Glutamatergic neuron (in vitro differentiated cells): Measurements from ENCODE around the gene THADA. TPM values are rescaled to one million over a fixed set of nuclear protein-coding genes. Genes with fewer than 3 reads are reported as not detected.

ENCODE experiments used
- DNase-seq: peaks from one replicate; pipeline ENCODE4 v3.0.0; 2022
- H3K27ac Mint-ChIP-seq: one replicate; pipeline ENCODE4 v1.8.0; 2020; ENCODE audit warnings: mild to moderate bottlenecking, mixed read lengths, inconsistent platforms; ENCODE audit not compliant: unreplicated experiment
- H3K27me3 Mint-ChIP-seq: one replicate; pipeline ENCODE4 v1.8.0; 2020; ENCODE audit warnings: mild to moderate bottlenecking, moderate library complexity, mixed read lengths, inconsistent platforms; ENCODE audit not compliant: unreplicated experiment
- H3K36me3 Mint-ChIP-seq: one replicate; pipeline ENCODE4 v1.8.0; 2020; ENCODE audit warnings: mild to moderate bottlenecking, mixed read lengths, inconsistent platforms; ENCODE audit not compliant: unreplicated experiment
- H3K4me1 Mint-ChIP-seq: one replicate; pipeline ENCODE4 v1.8.0; 2020; ENCODE audit warnings: mild to moderate bottlenecking, low read depth, mixed read lengths, inconsistent platforms; ENCODE audit not compliant: unreplicated experiment
- H3K4me3 Mint-ChIP-seq: one replicate; pipeline ENCODE4 v1.8.0; 2020; ENCODE audit warnings: mild to moderate bottlenecking, mixed read lengths, inconsistent platforms; ENCODE audit not compliant: unreplicated experiment
- H3K9me3 Mint-ChIP-seq: one replicate; pipeline ENCODE4 v1.8.0; 2020; ENCODE audit warnings: mild to moderate bottlenecking, moderate library complexity, mixed read lengths, inconsistent platforms; ENCODE audit not compliant: unreplicated experiment
- total RNA-seq: library from RNA; stranded (reverse); fragmentation: NEBNext Ultra II Directional; extraction: Animal tissue kit (Norgen Biotek cat#: 25700); gene quantifications from one replicate; pipeline ENCODE4 v1.2.1, GENCODE V29; 2021; ENCODE audit not compliant: unreplicated experiment
- TF ChIP-seq, protein P1 (sequence below): fragments of 200-600 bp; sonication (generic); IDR thresholded peaks from one replicate; pipeline ENCODE4 v1.5.0; 2021; ENCODE audit not compliant: partially characterized antibody, unreplicated experiment

THADA gene
- total RNA-seq, 1 donor from 2014 or later = 15.0 TPM

DNA sequence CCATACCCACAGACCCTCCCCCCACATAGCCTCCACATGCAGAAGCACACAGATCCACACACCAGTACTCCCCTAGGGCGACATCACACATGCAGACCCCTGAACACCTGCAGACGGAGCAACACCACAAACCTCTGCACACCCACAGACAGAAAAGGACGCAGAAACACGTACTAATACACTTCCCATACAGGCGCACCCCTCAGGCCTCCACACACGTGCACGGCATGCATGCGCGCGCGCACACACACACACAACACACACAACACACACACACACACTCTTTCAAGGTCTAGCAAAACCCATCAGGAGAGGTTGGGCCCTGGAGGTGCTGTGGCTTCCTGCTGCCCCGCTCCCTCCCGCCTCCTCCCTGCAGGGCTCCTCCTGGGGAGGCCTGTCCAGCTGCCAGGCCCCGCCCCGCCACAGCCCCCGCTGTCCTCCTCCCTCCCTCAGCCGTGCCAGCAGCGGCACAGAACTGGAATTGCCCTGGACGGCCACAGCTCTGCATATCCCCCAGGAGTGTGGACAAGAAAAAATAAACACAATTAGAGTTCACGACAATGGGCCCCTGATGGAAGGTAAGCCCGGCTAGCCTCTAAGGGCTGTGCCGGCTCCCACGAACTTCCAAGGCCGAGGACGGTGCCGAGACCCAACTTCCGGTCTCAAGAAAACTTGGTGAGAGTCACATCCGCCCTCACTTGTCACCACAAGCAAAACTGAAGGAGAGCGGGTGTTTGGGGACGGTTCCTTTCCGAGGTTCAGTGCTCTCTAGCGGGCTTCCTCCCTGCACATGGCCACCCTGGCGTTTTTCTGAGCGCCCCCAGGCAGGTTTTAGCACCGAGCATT is 376.2 kb downstream of the THADA start:
- TF ChIP-seq, protein P1, sequence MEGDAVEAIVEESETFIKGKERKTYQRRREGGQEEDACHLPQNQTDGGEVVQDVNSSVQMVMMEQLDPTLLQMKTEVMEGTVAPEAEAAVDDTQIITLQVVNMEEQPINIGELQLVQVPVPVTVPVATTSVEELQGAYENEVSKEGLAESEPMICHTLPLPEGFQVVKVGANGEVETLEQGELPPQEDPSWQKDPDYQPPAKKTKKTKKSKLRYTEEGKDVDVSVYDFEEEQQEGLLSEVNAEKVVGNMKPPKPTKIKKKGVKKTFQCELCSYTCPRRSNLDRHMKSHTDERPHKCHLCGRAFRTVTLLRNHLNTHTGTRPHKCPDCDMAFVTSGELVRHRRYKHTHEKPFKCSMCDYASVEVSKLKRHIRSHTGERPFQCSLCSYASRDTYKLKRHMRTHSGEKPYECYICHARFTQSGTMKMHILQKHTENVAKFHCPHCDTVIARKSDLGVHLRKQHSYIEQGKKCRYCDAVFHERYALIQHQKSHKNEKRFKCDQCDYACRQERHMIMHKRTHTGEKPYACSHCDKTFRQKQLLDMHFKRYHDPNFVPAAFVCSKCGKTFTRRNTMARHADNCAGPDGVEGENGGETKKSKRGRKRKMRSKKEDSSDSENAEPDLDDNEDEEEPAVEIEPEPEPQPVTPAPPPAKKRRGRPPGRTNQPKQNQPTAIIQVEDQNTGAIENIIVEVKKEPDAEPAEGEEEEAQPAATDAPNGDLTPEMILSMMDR = no peak
- H3K9me3 Mint-ChIP-seq = peaks cover 6% of the 10 kb centered on the region
- peak overlapping the region; percentile 62 for H3K27ac Mint-ChIP-seq

DNA sequence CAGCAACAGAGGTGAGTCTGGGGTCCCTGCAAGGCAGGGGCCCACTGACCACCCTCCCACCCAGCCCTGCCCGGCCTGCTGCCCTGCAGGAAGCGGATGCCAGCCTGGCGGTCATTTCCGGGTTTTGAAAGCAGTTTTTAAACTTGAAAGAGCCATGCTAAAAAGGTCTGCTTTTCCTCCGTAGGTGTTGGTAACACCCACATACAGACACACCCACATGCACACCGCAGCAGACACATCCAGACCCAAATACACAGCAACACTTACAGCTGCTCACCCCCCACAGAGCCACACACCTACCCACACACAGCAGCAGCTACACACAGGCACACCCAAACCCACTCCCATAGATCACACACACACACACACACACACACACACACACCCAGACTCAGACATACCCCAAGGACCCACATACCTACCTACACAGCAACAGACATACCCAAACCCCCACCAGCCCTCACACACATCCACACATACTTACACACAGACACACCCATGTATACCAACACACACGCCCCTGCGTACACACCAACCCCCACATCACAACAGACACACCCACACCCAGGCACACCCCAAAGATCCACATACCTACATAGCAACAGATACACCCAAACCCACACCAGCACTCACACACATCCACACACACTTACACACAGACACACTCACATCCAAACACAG is 377.0 kb downstream of the THADA start:
- H3K4me3 Mint-ChIP-seq = peak overlapping the region; percentile 67
- TF ChIP-seq, protein P1 = no peak
- no peaks in the 10 kb centered on the region for H3K36me3 Mint-ChIP-seq
- H3K4me1 Mint-ChIP-seq = peaks cover 29% of the 10 kb centered on the region
- peaks cover 4% of the 10 kb centered on the region for H3K27me3 Mint-ChIP-seq
- peak overlapping the region; percentile 62 for H3K27ac Mint-ChIP-seq
- no peak for DNase-seq
- H3K9me3 Mint-ChIP-seq = peaks cover 5% of the 10 kb centered on the region

More for the DNA sequence above, 376.2 kb downstream of the THADA start:
- DNase-seq = no peak
- Mint-ChIP-seq H3K4me1 (peaks cover 29% of the 10 kb centered on the region), H3K36me3 (no peaks in the 10 kb centered on the region), H3K27me3 (peaks cover 6% of the 10 kb centered on the region), H3K4me3 (peak overlapping the region; percentile 67)

DNA sequence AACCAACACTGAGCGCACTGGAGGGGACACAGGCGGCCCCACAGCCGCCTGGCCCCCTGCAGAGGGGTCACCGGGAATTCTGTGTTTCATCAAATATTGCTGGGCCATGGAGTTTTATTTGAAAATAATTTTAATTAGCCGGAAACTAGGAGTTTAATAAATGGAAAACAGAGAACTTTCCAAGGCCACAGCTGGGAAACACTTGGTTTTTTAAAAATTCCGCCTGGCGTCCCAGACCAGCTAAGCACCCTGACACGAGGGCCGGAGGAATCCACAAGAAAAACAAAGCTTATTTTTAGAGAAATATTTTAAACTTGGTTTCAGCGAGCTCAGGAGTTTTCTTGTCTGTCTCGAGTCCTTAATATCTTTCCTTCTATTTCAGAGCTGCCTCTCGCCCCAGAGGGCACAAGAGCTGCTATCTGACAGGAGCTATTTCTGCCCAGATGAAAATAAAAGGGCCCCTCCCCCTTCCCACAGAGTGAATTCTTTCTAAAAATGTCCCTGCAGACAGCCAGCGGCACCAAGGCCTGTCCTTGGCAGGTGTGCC is 377.6 kb downstream of the THADA start:
- no peak for DNase-seq
- peaks cover 3% of the 10 kb centered on the region for H3K9me3 Mint-ChIP-seq
- H3K4me3 Mint-ChIP-seq = no peak overlapping the region
- H3K4me1 Mint-ChIP-seq = peaks cover 29% of the 10 kb centered on the region
- H3K36me3 Mint-ChIP-seq = no peaks in the 10 kb centered on the region
- no peak overlapping the region for H3K27ac Mint-ChIP-seq
- H3K27me3 Mint-ChIP-seq = peaks cover 4% of the 10 kb centered on the region
- TF ChIP-seq, protein P1 = no peak

DNA sequence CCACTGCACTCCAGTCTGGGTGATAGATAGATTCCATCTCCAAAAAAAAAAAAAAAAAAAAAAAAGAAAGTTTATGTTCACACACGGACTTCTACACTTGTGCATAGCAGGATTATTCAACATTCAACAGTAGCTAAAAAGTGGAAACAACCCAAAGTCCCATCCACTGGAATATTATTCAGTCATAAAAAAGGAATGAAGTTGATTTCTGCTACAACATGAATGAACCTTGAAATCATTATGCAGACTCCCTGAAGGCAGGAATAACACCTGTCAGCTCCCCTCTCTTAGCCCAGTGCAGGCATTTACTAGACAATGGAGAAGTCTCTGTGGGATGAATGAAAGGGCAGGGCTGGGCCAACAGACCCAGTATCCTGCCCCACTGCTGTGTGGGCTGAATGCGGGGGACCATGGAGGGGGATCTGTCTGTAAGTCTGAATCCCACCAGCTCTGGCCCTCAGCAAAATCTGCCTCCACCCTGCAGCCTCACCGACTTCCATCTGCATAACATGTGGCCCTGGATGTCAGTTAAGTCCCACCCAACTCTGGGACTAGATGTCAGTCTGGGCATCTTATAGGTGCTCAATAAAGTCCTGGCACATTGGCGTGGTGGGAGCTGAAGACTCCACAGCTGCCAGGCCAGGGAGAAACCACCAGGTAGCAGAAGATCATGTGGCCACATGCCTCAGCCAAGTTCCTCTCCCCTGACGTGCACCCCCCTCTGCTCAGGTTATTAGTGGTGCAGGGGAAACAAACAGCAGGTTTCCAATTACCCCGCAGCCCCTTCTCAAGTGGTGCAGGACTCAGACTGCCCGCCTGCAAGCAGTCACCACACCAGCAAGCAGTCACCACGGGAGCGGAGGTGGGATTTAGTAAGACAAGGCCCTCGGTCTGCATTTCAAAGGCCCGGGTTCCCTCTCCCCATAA is 378.3 kb downstream of the THADA start:
- no peak for DNase-seq
- TF ChIP-seq, protein P1 = no peak
- Mint-ChIP-seq H3K36me3 (no peaks in the 10 kb centered on the region), H3K4me1 (peaks cover 29% of the 10 kb centered on the region), H3K27ac (no peak overlapping the region), H3K27me3 (peaks cover 4% of the 10 kb centered on the region), H3K4me3 (no peak overlapping the region), H3K9me3 (peaks cover 3% of the 10 kb centered on the region)
